Ovary (tissue), 9 donors: ENCODE results near the gene IQGAP2. TPM values are rescaled to one million over a fixed set of nuclear protein-coding genes. Genes with fewer than 3 reads are reported as not detected.

Experiments used
- DNase-seq, 5 donors: peaks; one replicate each; pipeline ENCODE4 v3.0.0-alpha.2; 2019 to 2020
- H3K27ac ChIP-seq, 2 donors: fragments of 200-600 bp; one replicate each; pipeline versions ENCODE4 v1.5.1 to v1.8.0; 2019 to 2022
- H3K27me3 ChIP-seq: fragments of 200-600 bp; one replicate; pipeline ENCODE4 v1.8.0; 2022
- H3K36me3 ChIP-seq: fragments of 200-600 bp; sonication (generic); one replicate; pipeline ENCODE4 v1.5.1; 2019
- H3K4me1 ChIP-seq: one replicate; pipeline ENCODE4 v1.8.1; 2013; ENCODE audit warnings: mild to moderate bottlenecking, moderate library complexity; ENCODE audit not compliant: insufficient read depth
- H3K4me3 ChIP-seq: fragments of 200-600 bp; sonication (generic); one replicate; pipeline ENCODE4 v1.5.1; 2017
- H3K9me3 ChIP-seq, 2 donors: fragments of 200-600 bp in 1 of 2; sonication (generic) in 1 of 2; one replicate each; pipeline versions ENCODE4 v1.5.1 to v1.8.1; 2013 to 2019; ENCODE audit warnings: mild to moderate bottlenecking in 1 of 2, moderate library complexity in 1 of 2
- EP300 ChIP-seq: sonication (generic); formaldehyde crosslinking; IDR thresholded peaks from one replicate; pipeline ENCODE4 v1.6.1; 2017; ENCODE audit warnings: antibody characterized with exemption
- POLR2A ChIP-seq: fragments of 450-650 bp; IDR thresholded peaks from one replicate; pipeline ENCODE4 v1.6.1; 2017; ENCODE audit warnings: antibody characterized with exemption, mild to moderate bottlenecking, moderate library complexity
- WGBS, 3 donors: extraction: QIAGEN DNeasy Blood & Tissue Kit in 1 of 3; methylation state at CpG; one replicate each; pipeline versions ENCODE4 v1.1.5 to v1.1.7; 2013 to 2017; 5-methylcytosine and 5-hydroxymethylcytosine counted together
- intact Hi-C, 4 donors: fragments of 100-400 bp; cut with DNase I; formaldehyde crosslinking; loops; one replicate each; pipeline versions ENCODE4 v1.11.0 to v1.15.1; 2022 to 2023
- polyA plus RNA-seq, 2 donors: library from polyadenylated mRNA; stranded (reverse); fragments of 200-250 nt in 1 of 2; fragments of 350-450 nt in 1 of 2; fragmentation: Illumina TruSeq in 1 of 2; extraction: RNeasy Lipid Tissue Mini Kit (QIAGEN cat#74804) in 1 of 2; gene quantifications; one replicate each; pipeline ENCODE4 v1.2.3, GENCODE V29; 2013 to 2014
- total RNA-seq, 7 donors: library from RNA; depleted of rRNA in 2 of 7; stranded (reverse); fragments of >200 nt in 2 of 7; fragmentation: NEBNext Ultra II Directional in 3 of 7; extraction: Animal tissue kit (Norgen Biotek cat#: 25700) in 3 of 7; gene quantifications; one replicate each; pipeline versions ENCODE4 v1.1.0 to v1.2.4, GENCODE V29; 2016 to 2023
- TF ChIP-seq, protein P1 (sequence below), 3 donors: fragments of 450-650 bp in 2 of 3; fragments of 200-600 bp in 1 of 3; IDR thresholded peaks; one replicate each; pipeline versions ENCODE4 v1.5.1 to v1.8.0; 2016 to 2022; ENCODE audit warnings: antibody characterized with exemption in 3 of 3, mild to moderate bottlenecking in 1 of 3
- donor health status: DM: no; HTN: no; CAD: no; lungs with moderate emphysema.
- donor health status: DM: no; HTN: no; CAD: no.
- donor health status: Bipolar disorder and iron deficiency.
- donor health status: DM: yes; HTN: yes; CAD: no.
- donor health status: DM: no; HTN: no; CAD: no.
- donor health status: DM: yes; HTN: yes; CAD: no.

The IQGAP2 gene
- total and polyA plus RNA-seq, 9 donors = 8.6 to 27.6 (median 13.9) TPM

DNA sequence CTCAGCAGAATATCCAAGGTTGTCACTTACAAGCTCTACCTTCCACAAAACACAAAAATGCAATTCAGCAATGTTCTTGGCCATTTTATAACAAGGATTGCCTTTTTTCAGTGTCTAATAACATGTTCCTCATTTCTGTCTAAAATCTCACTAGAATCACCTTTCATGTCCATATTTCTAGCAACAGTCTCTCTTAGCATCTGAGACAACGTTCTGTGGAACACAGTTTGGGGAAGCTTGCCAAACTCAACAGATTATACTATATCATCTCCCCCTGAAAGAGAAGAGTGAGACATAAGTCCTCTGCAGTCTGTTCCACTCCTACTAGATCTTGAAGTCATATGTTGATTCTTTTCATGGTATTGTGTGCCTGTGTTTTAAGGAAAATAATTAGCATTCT lies 149.5 kb downstream of the IQGAP2 start:
- H3K27ac ChIP-seq = no peak overlapping the region

GRCh38 chr5:76553251-76553650 lies 150.2 kb downstream of the IQGAP2 start:
- DNase-seq = no peak
- intact Hi-C loops = no loop called here
- Histone ChIP-seq H3K36me3 (no peaks in the 10 kb centered on the region), H3K27ac (no peak overlapping the region), H3K4me3 (no peak overlapping the region), H3K9me3 (no peaks in the 10 kb centered on the region), H3K4me1 (no peaks in the 10 kb centered on the region), H3K27me3 (no peaks in the 10 kb centered on the region)
- TF ChIP-seq POLR2A (no peak), EP300 (no peak)
- WGBS, 3 donors = 63 to 81% (median 79%) methylated on average over 2 of the region's 2 CpGs

More for the DNA sequence above, 149.5 kb downstream of the IQGAP2 start:
- intact Hi-C loops = no loop called here
- 19 to 37% (median 25%) methylated on average over 1 of the region's 1 CpG for WGBS, 3 donors
- Histone ChIP-seq H3K36me3 (no peaks in the 10 kb centered on the region), H3K4me3 (no peak overlapping the region), H3K9me3 (no peaks in the 10 kb centered on the region), H3K4me1 (no peaks in the 10 kb centered on the region), H3K27me3 (no peaks in the 10 kb centered on the region)
- TF ChIP-seq POLR2A = no peak
- TF ChIP-seq, protein P1, sequence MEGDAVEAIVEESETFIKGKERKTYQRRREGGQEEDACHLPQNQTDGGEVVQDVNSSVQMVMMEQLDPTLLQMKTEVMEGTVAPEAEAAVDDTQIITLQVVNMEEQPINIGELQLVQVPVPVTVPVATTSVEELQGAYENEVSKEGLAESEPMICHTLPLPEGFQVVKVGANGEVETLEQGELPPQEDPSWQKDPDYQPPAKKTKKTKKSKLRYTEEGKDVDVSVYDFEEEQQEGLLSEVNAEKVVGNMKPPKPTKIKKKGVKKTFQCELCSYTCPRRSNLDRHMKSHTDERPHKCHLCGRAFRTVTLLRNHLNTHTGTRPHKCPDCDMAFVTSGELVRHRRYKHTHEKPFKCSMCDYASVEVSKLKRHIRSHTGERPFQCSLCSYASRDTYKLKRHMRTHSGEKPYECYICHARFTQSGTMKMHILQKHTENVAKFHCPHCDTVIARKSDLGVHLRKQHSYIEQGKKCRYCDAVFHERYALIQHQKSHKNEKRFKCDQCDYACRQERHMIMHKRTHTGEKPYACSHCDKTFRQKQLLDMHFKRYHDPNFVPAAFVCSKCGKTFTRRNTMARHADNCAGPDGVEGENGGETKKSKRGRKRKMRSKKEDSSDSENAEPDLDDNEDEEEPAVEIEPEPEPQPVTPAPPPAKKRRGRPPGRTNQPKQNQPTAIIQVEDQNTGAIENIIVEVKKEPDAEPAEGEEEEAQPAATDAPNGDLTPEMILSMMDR (IDR thresholded peaks at IDR 0.05) = no peak
- TF ChIP-seq EP300 = no peak
- no peak for DNase-seq

- DNase-seq = no peak
- Histone ChIP-seq H3K4me3 (no peak overlapping the region), H3K9me3 (no peaks in the 10 kb centered on the region), H3K27me3 (no peaks in the 10 kb centered on the region), H3K27ac (no peak overlapping the region), H3K36me3 (no peaks in the 10 kb centered on the region), H3K4me1 (no peaks in the 10 kb centered on the region)
- TF ChIP-seq EP300 (no peak), POLR2A (no peak)
- TF ChIP-seq, protein P1 (IDR thresholded peaks at IDR 0.05) = no peak
- intact Hi-C loops = no loop called here
- WGBS, 3 donors = 93% methylated on average over 4 of the region's 4 CpGs
These were observed 152.0 kb downstream of the IQGAP2 start for GRCh38 chr5:76555114-76555513.

GRCh38 chr5:76555717-76556116 lies 152.6 kb downstream of the IQGAP2 start:
- no peaks in the 10 kb centered on the region for H3K36me3 ChIP-seq
- H3K4me1 ChIP-seq = no peaks in the 10 kb centered on the region
- H3K9me3 ChIP-seq = no peaks in the 10 kb centered on the region
- TF ChIP-seq EP300 (no peak), POLR2A (no peak)
- TF ChIP-seq, protein P1 (IDR thresholded peaks at IDR 0.05) = no peak
- H3K4me3 ChIP-seq = no peak overlapping the region
- DNase-seq = no peak
- intact Hi-C loops = no loop called here
- no peaks in the 10 kb centered on the region for H3K27me3 ChIP-seq
- 74 to 89% (median 81%) methylated on average over 2 of the region's 2 CpGs for WGBS, 3 donors
- H3K27ac ChIP-seq = no peak overlapping the region

DNA sequence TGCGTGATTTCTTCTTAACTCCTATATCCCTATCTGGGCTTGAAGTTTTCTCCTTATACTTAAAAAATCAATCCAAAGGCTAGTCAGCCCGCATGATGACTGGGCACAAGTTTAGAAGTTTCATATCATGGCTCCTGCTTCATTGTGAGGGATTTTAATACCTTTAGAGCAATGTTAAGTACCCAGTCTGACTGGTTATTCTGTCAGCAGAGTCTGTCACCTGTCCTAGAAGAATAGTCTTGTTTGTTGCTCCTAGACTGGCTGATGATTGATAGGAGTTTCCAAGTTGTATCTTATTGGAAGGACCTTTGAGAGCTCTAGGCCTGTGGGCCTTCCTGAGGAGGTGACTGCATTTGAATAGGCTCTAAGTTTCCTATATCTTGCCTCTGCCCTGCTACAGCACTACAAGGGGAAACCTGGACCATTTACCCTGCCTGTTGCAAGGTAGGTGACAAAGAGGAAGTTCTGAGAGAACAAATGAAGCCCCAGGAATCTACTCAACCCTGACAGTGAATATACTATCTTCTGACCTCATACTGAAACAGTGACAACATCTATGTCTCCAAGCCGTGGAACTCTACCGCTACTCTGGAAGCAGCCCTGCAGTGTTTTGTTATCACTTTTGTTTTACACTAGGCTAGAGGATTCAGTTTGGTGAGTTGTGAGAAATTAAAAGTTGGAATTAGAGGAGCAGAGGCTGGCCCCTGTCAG lies 153.6 kb downstream of the IQGAP2 start:
- H3K36me3 ChIP-seq = no peaks in the 10 kb centered on the region
- no peak overlapping the region for H3K4me3 ChIP-seq
- no peak overlapping the region for H3K27ac ChIP-seq
- DNase-seq = no peak
- H3K4me1 ChIP-seq = peaks cover 4% of the 10 kb centered on the region
- no peaks in the 10 kb centered on the region for H3K27me3 ChIP-seq
- intact Hi-C loops = no loop called here
- 77 to 78% (median 77%) methylated on average over 4 of the region's 4 CpGs for WGBS, 3 donors
- TF ChIP-seq POLR2A (no peak), EP300 (no peak)
- TF ChIP-seq, protein P1 (IDR thresholded peaks at IDR 0.05) = no peak
- no peaks in the 10 kb centered on the region for H3K9me3 ChIP-seq
